ENCODE data around the gene DIS3L2.
A peak's percentile ranks its signal among the peaks of the same experiment; 100 is the strongest.

Gene DIS3L2

GRCh38 chr2:232276733-232277313 lies 315.3 kb downstream of the DIS3L2 start:
- DNase-seq: no peak

GRCh38 chr2:232278534-232278933 lies 317.0 kb downstream of the DIS3L2 start:
- no peak for DNase-seq

- DNase-seq: no peak
These were observed 318.8 kb downstream of the DIS3L2 start for GRCh38 chr2:232280341-232280740.

GRCh38 chr2:232281858-232282507 lies 320.5 kb downstream of the DIS3L2 start:
- no peak for DNase-seq

GRCh38 chr2:232282508-232283055 lies 321.1 kb downstream of the DIS3L2 start:
- no peak for DNase-seq

- no peak for DNase-seq
These were observed 324.7 kb downstream of the DIS3L2 start for GRCh38 chr2:232286001-232286868.

GRCh38 chr2:232287316-232287715 lies 325.8 kb downstream of the DIS3L2 start:
- DNase-seq: no peak

- DNase-seq: no peak
These were observed 327.0 kb downstream of the DIS3L2 start for GRCh38 chr2:232288489-232289030.

GRCh38 chr2:232290668-232291067 lies 329.2 kb downstream of the DIS3L2 start:
- no peak for DNase-seq

GRCh38 chr2:232291343-232291742 lies 329.8 kb downstream of the DIS3L2 start:
- no peak for DNase-seq

- peak in 2 of 5 donors; percentile 28 to 60 for DNase-seq
These were observed 331.1 kb downstream of the DIS3L2 start for GRCh38 chr2:232292395-232293154.

- no peak for DNase-seq
These were observed 331.7 kb downstream of the DIS3L2 start for GRCh38 chr2:232293191-232293590.

GRCh38 chr2:232295971-232296370 lies 334.5 kb downstream of the DIS3L2 start:
- no peak for DNase-seq

GRCh38 chr2:232296776-232297525 lies 335.4 kb downstream of the DIS3L2 start:
- no peak for DNase-seq

GRCh38 chr2:232299084-232299483 lies 337.6 kb downstream of the DIS3L2 start:
- DNase-seq: no peak

- no peak for DNase-seq
These were observed 338.6 kb downstream of the DIS3L2 start for GRCh38 chr2:232299927-232300674.

- no peak for DNase-seq
These were observed 339.4 kb downstream of the DIS3L2 start for GRCh38 chr2:232300894-232301387.

GRCh38 chr2:232304236-232304635 lies 342.7 kb downstream of the DIS3L2 start:
- no peak for DNase-seq

- no peak for DNase-seq
These were observed 345.3 kb downstream of the DIS3L2 start for GRCh38 chr2:232306741-232307305.

- no peak for DNase-seq
These were observed 346.3 kb downstream of the DIS3L2 start for GRCh38 chr2:232307854-232308253.
